ENCODE results near the gene RIC8A.

The RIC8A gene

GRCh38 chr11:199004-199581 lies 8.4 kb upstream of the RIC8A start:
- TF ChIP-seq CTCF (IDR thresholded peaks at IDR 0.05) = no peak

DNA sequence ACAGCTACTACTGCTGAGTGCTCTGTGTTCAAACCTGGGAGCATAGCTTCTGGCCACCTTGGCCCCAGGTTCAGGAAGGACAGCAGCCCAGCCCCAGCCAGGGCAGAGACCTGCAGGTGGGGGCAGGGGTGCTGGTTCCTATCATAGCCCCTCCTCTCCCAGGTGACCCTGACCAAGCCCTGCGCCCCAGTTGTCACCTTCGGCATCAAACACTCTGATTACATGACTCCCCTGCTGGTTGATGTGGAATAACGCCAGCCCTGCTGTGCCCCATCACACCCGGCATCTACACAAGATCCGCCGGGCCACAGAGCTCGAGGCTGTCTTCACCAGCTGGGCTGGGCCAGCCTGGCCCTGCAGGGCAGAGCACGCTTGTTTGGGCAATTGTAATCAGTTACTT lies 7.7 kb upstream of the RIC8A start:
- TF ChIP-seq CTCF (IDR thresholded peaks at IDR 0.05) = no peak

- TF ChIP-seq CTCF (IDR thresholded peaks at IDR 0.05) = no peak
Observed at GRCh38 chr11:200224-201003, 7.1 kb upstream of the RIC8A start.

- no peak for TF ChIP-seq CTCF (IDR thresholded peaks at IDR 0.05)
Observed at GRCh38 chr11:201966-202365, 5.5 kb upstream of the RIC8A start.

DNA sequence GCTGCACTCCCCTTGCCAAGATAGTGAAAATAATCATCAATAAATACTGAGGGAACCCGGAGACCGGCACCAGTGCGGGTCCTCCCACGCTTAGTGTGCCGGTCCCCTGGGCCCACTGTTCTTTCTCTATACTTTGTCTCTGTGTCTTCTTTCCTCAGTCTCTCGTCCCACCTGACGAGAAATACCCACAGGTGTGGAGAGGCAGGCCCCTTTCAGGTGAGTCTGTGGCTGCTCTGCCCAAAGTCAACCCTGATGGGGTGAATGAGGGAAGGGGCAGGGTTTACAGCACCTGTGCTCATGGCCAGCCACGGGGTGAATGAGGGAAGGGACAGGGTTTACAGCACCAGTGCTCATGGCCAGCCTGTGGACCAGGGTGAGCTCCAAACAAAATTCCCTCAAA lies 5.0 kb upstream of the RIC8A start:
- no peak for TF ChIP-seq CTCF (IDR thresholded peaks at IDR 0.05)

DNA sequence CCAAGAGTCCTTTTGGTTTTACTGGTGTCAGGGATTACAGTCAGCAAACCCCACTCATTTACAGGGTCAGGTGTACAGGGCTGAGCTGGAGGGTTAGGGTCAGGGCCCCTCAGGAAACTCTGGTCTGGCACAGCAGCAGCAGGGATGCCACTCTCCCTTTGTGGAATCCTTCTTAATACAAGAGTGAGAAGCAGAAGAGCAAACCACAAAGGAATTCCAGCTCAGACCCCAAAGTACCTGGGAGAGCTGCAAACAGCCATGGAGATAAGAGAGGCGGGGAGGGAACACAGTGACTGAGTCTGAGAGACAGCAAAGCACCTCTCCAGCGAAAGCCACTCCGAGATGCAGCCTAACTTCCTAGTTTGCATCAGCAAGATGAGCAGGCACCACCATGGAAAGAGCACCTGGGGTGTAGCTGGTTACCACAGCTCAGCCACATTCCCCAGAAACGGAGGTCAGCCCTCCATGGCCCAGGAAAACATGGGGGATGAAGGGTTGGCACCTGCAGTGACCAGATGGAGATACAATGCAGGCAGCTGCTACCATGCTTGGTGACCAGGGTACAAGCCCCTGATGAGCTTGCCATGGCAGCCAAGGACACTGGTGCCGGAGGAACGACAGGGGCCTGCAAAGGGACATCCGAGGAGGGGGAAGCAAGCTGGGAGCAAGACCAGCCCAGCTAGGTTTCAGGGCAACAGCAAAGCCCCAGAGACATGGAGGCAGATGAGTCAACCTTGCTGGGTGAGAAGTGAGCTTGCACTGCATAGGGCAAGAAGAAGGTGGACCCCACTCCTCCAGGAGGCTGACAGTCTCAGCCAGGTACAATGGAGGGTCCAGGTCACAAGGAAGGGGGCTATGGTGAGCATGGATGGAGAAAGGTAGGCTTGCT lies 4.2 kb upstream of the RIC8A start:
- TF ChIP-seq CTCF (IDR thresholded peaks at IDR 0.05) = no peak

DNA sequence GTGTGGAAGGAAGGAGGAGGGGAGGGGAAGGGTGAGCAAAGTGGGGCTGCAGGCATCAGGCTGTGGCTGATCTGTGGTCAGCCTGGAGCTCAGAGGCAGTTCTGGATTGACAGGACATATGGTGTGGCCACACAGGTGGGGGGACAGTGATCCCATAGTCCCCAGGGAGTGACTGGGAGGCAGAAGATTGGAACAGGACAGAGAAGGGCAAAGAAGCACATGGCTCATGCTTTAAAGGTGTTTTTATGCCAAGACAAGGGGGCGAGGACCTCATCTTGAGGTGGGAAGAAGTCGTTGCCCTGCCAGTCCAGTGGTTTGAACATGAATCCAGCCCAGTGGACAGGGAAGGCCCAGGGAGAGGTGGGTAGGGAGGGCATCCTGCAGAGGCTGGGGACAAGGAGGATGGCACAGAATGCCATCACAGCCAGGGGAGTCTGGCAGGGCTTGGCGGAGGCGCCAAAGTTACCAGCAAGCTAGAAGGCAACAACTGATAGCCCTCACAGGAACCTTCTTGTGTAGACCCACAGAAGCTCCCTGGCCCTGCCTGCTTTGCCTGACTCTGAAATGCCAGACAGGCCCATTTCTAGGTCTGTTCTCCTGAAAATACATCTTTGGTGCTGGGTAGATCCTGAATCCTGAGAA lies 3.4 kb upstream of the RIC8A start:
- no peak for TF ChIP-seq CTCF (IDR thresholded peaks at IDR 0.05)
